ENCODE results near the gene NEAT1.

NEAT1 gene

GRCh38 chr11:65380460-65381119 lies 42.0 kb upstream of the NEAT1 start:
- Histone ChIP-seq H3K9me3 (ENCODE audit: insufficient read depth, low read depth, low read length) (no peaks in the 10 kb centered on the region), H3K27me3 (ENCODE audit: insufficient read depth, low read length, poor library complexity, severe bottlenecking) (no peaks in the 10 kb centered on the region), H3K79me2 (ENCODE audit: insufficient read depth, low read length) (peaks cover 11% of the 10 kb centered on the region; the same call in 1 of the 2 replicates), H2AFZ (ENCODE audit: low read length) (no peak overlapping the region), H3K4me3 (ENCODE audit: low read length, poor library complexity, severe bottlenecking) (peak overlapping the region; percentile 84), H3K4me1 (ENCODE audit: insufficient read depth, low read length, poor library complexity, severe bottlenecking) (peaks cover 32% of the 10 kb centered on the region), H3F3A (ENCODE audit: low read depth) (peaks cover 8% of the 10 kb centered on the region; the same call in 1 of the 2 replicates), H4K20me1 (ENCODE audit: insufficient read depth, low read length, poor library complexity, severe bottlenecking) (no peaks in the 10 kb centered on the region), H3K36me3 (ENCODE audit: insufficient read depth, low read length) (no peaks in the 10 kb centered on the region), H3K9me2 (replicated peaks; ENCODE audit: low read depth, low read length) (no peaks in the 10 kb centered on the region), H3K9ac (ENCODE audit: low read depth, low read length, poor library complexity, severe bottlenecking) (peak overlapping the region; percentile 89), H3K4me2 (ENCODE audit: low read depth, low read length, poor library complexity, severe bottlenecking) (peak overlapping the region; percentile 83)
- TF ChIP-seq EZH2phosphoT487 (IDR thresholded peaks at IDR 0.05; ENCODE audit: borderline replicate concordance) (no peak), CTCF (conservative IDR thresholded peaks at IDR 0.05; ENCODE audit: low read length) (no peak)

- TF ChIP-seq CTCF (conservative IDR thresholded peaks at IDR 0.05; ENCODE audit: low read length), result no peak
- peaks cover under 1% of the 10 kb centered on the region for H4K20me1 ChIP-seq (ENCODE audit: insufficient read depth, low read length, poor library complexity, severe bottlenecking)
- no peaks in the 10 kb centered on the region for H3K9me3 ChIP-seq (ENCODE audit: insufficient read depth, low read depth, low read length)
- peak overlapping the region; percentile 84 for H3K4me3 ChIP-seq (ENCODE audit: low read length, poor library complexity, severe bottlenecking)
- peak overlapping the region; percentile 89 for H3K9ac ChIP-seq (ENCODE audit: low read depth, low read length, poor library complexity, severe bottlenecking)
- H3K27me3 ChIP-seq (ENCODE audit: insufficient read depth, low read length, poor library complexity, severe bottlenecking), result no peaks in the 10 kb centered on the region
- H2AFZ ChIP-seq (ENCODE audit: low read length), result peak overlapping the region; percentile 88; the same call in 1 of the 2 replicates
- H3K4me2 ChIP-seq (ENCODE audit: low read depth, low read length, poor library complexity, severe bottlenecking), result peak overlapping the region; percentile 83
- H3K9me2 ChIP-seq (replicated peaks; ENCODE audit: low read depth, low read length), result no peaks in the 10 kb centered on the region
- H3K36me3 ChIP-seq (ENCODE audit: insufficient read depth, low read length), result no peaks in the 10 kb centered on the region
- H3F3A ChIP-seq (ENCODE audit: low read depth), result peaks cover 8% of the 10 kb centered on the region; the same call in 1 of the 2 replicates
- H3K4me1 ChIP-seq (ENCODE audit: insufficient read depth, low read length, poor library complexity, severe bottlenecking), result peaks cover 37% of the 10 kb centered on the region
- peaks cover 16% of the 10 kb centered on the region for H3K79me2 ChIP-seq (ENCODE audit: insufficient read depth, low read length)
Measured at GRCh38 chr11:65381716-65382032, 40.9 kb upstream of the NEAT1 start.

- Histone ChIP-seq H3K9ac (ENCODE audit: low read depth, low read length, poor library complexity, severe bottlenecking) (peak within 1 kb of the TSS; percentile 89), H3K4me2 (ENCODE audit: low read depth, low read length, poor library complexity, severe bottlenecking) (peak within 1 kb of the TSS; percentile 83), H3K4me3 (ENCODE audit: low read length, poor library complexity, severe bottlenecking) (peak within 1 kb of the TSS; percentile 84), H3K9me2 (replicated peaks; ENCODE audit: low read depth, low read length) (no peaks in the 10 kb centered on the region), H3K79me2 (ENCODE audit: insufficient read depth, low read length) (peaks cover 21% of the 10 kb centered on the region), H4K20me1 (ENCODE audit: insufficient read depth, low read length, poor library complexity, severe bottlenecking) (peaks cover 4% of the 10 kb centered on the region), H3F3A (ENCODE audit: low read depth) (peaks cover 8% of the 10 kb centered on the region; the same call in 1 of the 2 replicates), H3K27me3 (ENCODE audit: insufficient read depth, low read length, poor library complexity, severe bottlenecking) (no peaks in the 10 kb centered on the region), H2AFZ (ENCODE audit: low read length) (peak within 1 kb of the TSS; percentile 88), H3K4me1 (ENCODE audit: insufficient read depth, low read length, poor library complexity, severe bottlenecking) (peaks cover 37% of the 10 kb centered on the region), H3K36me3 (ENCODE audit: insufficient read depth, low read length) (no peaks in the 10 kb centered on the region), H3K9me3 (ENCODE audit: insufficient read depth, low read depth, low read length) (no peaks in the 10 kb centered on the region)
- TF ChIP-seq CTCF (conservative IDR thresholded peaks at IDR 0.05; ENCODE audit: low read length) (peak; percentile 71), EZH2phosphoT487 (IDR thresholded peaks at IDR 0.05; ENCODE audit: borderline replicate concordance) (no peak)
Measured at GRCh38 chr11:65382033-65382803, 40.4 kb upstream of the NEAT1 start, which contains the start of gene SLC25A45. SLC25A45 (minus strand) TSS chr11:65382646; CDS start chr11:65381951, 695 bp downstream.
